Measurements from ENCODE around the gene MRPS11.

Gene MRPS11

GRCh38 chr15:88467073-88467934, at the start of gene MRPS11, which contains the start of gene MRPL46:
MRPS11 (plus strand) TSS chr15:88467708; CDS start chr15:88467718, 10 bp downstream.
MRPL46 (minus strand) TSS chr15:88467388; CDS start chr15:88467377, 11 bp downstream.
- H3K27ac ChIP-seq (ENCODE audit: low read length): peak within 1 kb of the TSS; percentile 98
- H3K4me2 ChIP-seq (ENCODE audit: insufficient read depth, low read length): peak within 1 kb of the TSS; percentile 91
- H3K9ac ChIP-seq (ENCODE audit: low read depth, low read length): peak within 1 kb of the TSS; percentile 81
- H3K79me2 ChIP-seq (ENCODE audit: insufficient read depth, low read length): peaks cover 49% of the 10 kb centered on the region
- no peaks in the 10 kb centered on the region for H3K9me3 ChIP-seq (ENCODE audit: insufficient read depth, low read length, severe bottlenecking)
- peaks cover 53% of the 10 kb centered on the region for H3K36me3 ChIP-seq (ENCODE audit: insufficient read depth, low read length)
- H3K4me3 ChIP-seq (ENCODE audit: low read depth in 1 of 2, low read length in 2 of 2): peak within 1 kb of the TSS; percentile 91 to 97
- H3K27me3 ChIP-seq (ENCODE audit: insufficient read depth, low read length, poor library complexity): no peaks in the 10 kb centered on the region
- peak within 1 kb of the TSS; percentile 64 for H2AFZ ChIP-seq (ENCODE audit: low read depth, low read length)
- ATAC-seq (ENCODE audit: insufficient read depth, low read depth) (peak; percentile 89), DNase-seq (peak; percentile 87)
- H4K20me1 ChIP-seq (ENCODE audit: insufficient read depth, low read length): 0 out of 2 replicates have a peak, but pooled peaks cover 2% of the 10 kb centered on the region
- TF ChIP-seq EZH2 (IDR thresholded peaks at IDR 0.05; ENCODE audit: borderline replicate concordance, low read depth, low read length, severe bottlenecking): no peak
- TF ChIP-seq CTCF (IDR thresholded peaks at IDR 0.05; ENCODE audit: borderline replicate concordance, extremely low read depth, low read length, poor library complexity, severe bottlenecking): no peak
- peaks cover 34% of the 10 kb centered on the region for H3K4me1 ChIP-seq (ENCODE audit: insufficient read depth, low read length)

- no peaks in the 10 kb centered on the region for H3K27me3 ChIP-seq (ENCODE audit: insufficient read depth, low read length, poor library complexity)
- no peaks in the 10 kb centered on the region for H3K36me3 ChIP-seq (ENCODE audit: insufficient read depth, low read length)
- DNase-seq (no peak), ATAC-seq (ENCODE audit: insufficient read depth, low read depth) (no peak)
- H3K9me3 ChIP-seq (ENCODE audit: insufficient read depth, low read length, severe bottlenecking): no peaks in the 10 kb centered on the region
- H3K79me2 ChIP-seq (ENCODE audit: insufficient read depth, low read length): no peaks in the 10 kb centered on the region
- no peaks in the 10 kb centered on the region for H3K4me1 ChIP-seq (ENCODE audit: insufficient read depth, low read length)
- H4K20me1 ChIP-seq (ENCODE audit: insufficient read depth, low read length): no peaks in the 10 kb centered on the region
- no peak overlapping the region for H3K9ac ChIP-seq (ENCODE audit: low read depth, low read length)
- no peak overlapping the region for H2AFZ ChIP-seq (ENCODE audit: low read depth, low read length)
- no peak overlapping the region for H3K4me2 ChIP-seq (ENCODE audit: insufficient read depth, low read length)
- no peak overlapping the region for H3K27ac ChIP-seq (ENCODE audit: low read length)
- H3K4me3 ChIP-seq (ENCODE audit: low read depth in 1 of 2, low read length in 2 of 2): no peak overlapping the region
- TF ChIP-seq CTCF (IDR thresholded peaks at IDR 0.05; ENCODE audit: borderline replicate concordance, extremely low read depth, low read length, poor library complexity, severe bottlenecking): no peak
- TF ChIP-seq EZH2 (IDR thresholded peaks at IDR 0.05; ENCODE audit: borderline replicate concordance, low read depth, low read length, severe bottlenecking): no peak
These were observed 47.7 kb upstream of the MRPS11 start for GRCh38 chr15:88419830-88420229.

GRCh38 chr15:88423331-88423730, 44.2 kb upstream of the MRPS11 start:
- Histone ChIP-seq H3K4me2 (ENCODE audit: insufficient read depth, low read length) (no peak overlapping the region), H4K20me1 (ENCODE audit: insufficient read depth, low read length) (no peaks in the 10 kb centered on the region), H3K27ac (ENCODE audit: low read length) (no peak overlapping the region), H3K9ac (ENCODE audit: low read depth, low read length) (no peak overlapping the region), H3K4me1 (ENCODE audit: insufficient read depth, low read length) (no peaks in the 10 kb centered on the region), H3K36me3 (ENCODE audit: insufficient read depth, low read length) (no peaks in the 10 kb centered on the region), H3K79me2 (ENCODE audit: insufficient read depth, low read length) (no peaks in the 10 kb centered on the region), H3K9me3 (ENCODE audit: insufficient read depth, low read length, severe bottlenecking) (no peaks in the 10 kb centered on the region), H3K27me3 (ENCODE audit: insufficient read depth, low read length, poor library complexity) (peaks cover 3% of the 10 kb centered on the region), H3K4me3 (ENCODE audit: low read depth in 1 of 2, low read length in 2 of 2) (no peak overlapping the region), H2AFZ (ENCODE audit: low read depth, low read length) (no peak overlapping the region)
- DNase-seq (no peak), ATAC-seq (ENCODE audit: insufficient read depth, low read depth) (no peak)
- no peak for TF ChIP-seq EZH2 (IDR thresholded peaks at IDR 0.05; ENCODE audit: borderline replicate concordance, low read depth, low read length, severe bottlenecking)
- no peak for TF ChIP-seq CTCF (IDR thresholded peaks at IDR 0.05; ENCODE audit: borderline replicate concordance, extremely low read depth, low read length, poor library complexity, severe bottlenecking)

Data from DND-41 (cell line).